Right lobe of liver (tissue), 4 donors: ENCODE measurements around the gene SAXO1.

Experiments
- CTCF ChIP-seq, 4 donors: fragments of 200-600 bp in 3 of 4; fragments of 450-650 bp in 1 of 4; IDR thresholded peaks; one replicate each; pipeline versions ENCODE4 v1.5.1 to v1.8.0; 2016 to 2022; ENCODE audit warnings: antibody characterized with exemption in 4 of 4, mild to moderate bottlenecking in 2 of 4
- POLR2A ChIP-seq: fragments of 450-650 bp; IDR thresholded peaks from one replicate; pipeline ENCODE4 v1.6.1; 2017; ENCODE audit warnings: antibody characterized with exemption, mild to moderate bottlenecking
- donor health status: DM: no; HTN: no; CAD: no.
- donor health status: DM: no; HTN: no; CAD: no.
- donor health status: DM: no; HTN: yes; CAD: no.

GRCh38 chr9:18985996-18986395 lies 47.0 kb downstream of the SAXO1 start:
- TF ChIP-seq POLR2A (no peak), CTCF (IDR thresholded peaks at IDR 0.05) (no peak)
